ENCODE measurements around the gene FRMPD4. TPM values are rescaled to one million over a fixed set of nuclear protein-coding genes. Genes with fewer than 3 reads are reported as not detected.

Gene FRMPD4
- total RNA-seq, 4 donors from 2014 or later, result under 0.01 to 0.39 (median 0.30) TPM; not detected in 1

GRCh38 chrX:12245650-12246645, 107.7 kb downstream of the FRMPD4 start:
- WGBS, 2 donors, result 67 to 78% methylated on average over 4 to 5 of the region's 5 CpGs

GRCh38 chrX:12249997-12250396, 111.7 kb downstream of the FRMPD4 start:
- no peak overlapping the region for H3K27ac ChIP-seq
- H3K36me3 ChIP-seq, result no peaks in the 10 kb centered on the region
- 89 to 96% methylated on average over 1 of the region's 1 CpG for WGBS, 2 donors
- TF ChIP-seq CTCF (IDR thresholded peaks at IDR 0.05) (no peak), EP300 (IDR thresholded peaks at IDR 0.05) (no peak)
- H3K4me3 ChIP-seq, result no peak overlapping the region
- no peak for DNase-seq (ENCODE audit: low spot score in 2 of 2)
- no peaks in the 10 kb centered on the region for H3K27me3 ChIP-seq
- no peaks in the 10 kb centered on the region for H3K9me3 ChIP-seq
- no peaks in the 10 kb centered on the region for H3K4me1 ChIP-seq

More at GRCh38 chrX:12245650-12246645, 107.7 kb downstream of the FRMPD4 start:
- Histone ChIP-seq H3K27ac (no peak overlapping the region), H3K9me3 (no peaks in the 10 kb centered on the region), H3K36me3 (no peaks in the 10 kb centered on the region), H3K27me3 (no peaks in the 10 kb centered on the region), H3K4me3 (no peak overlapping the region), H3K4me1 (no peaks in the 10 kb centered on the region)
- DNase-seq (ENCODE audit: low spot score in 2 of 2), result no peak
- TF ChIP-seq POLR2A (IDR thresholded peaks at IDR 0.05), result no peak
- TF ChIP-seq CTCF (IDR thresholded peaks at IDR 0.05), result no peak
- TF ChIP-seq EP300 (IDR thresholded peaks at IDR 0.05), result no peak

GRCh38 chrX:12263211-12263610, 124.9 kb downstream of the FRMPD4 start:
- Histone ChIP-seq H3K4me3 (no peak overlapping the region), H3K27ac (no peak overlapping the region), H3K27me3 (no peaks in the 10 kb centered on the region), H3K9me3 (no peaks in the 10 kb centered on the region), H3K36me3 (no peaks in the 10 kb centered on the region), H3K4me1 (no peaks in the 10 kb centered on the region)
- DNase-seq (ENCODE audit: low spot score in 2 of 2), result no peak
- 83 to 96% methylated on average over 1 of the region's 1 CpG for WGBS, 2 donors
- TF ChIP-seq POLR2A (IDR thresholded peaks at IDR 0.05) (no peak), EP300 (IDR thresholded peaks at IDR 0.05) (no peak), CTCF (IDR thresholded peaks at IDR 0.05) (no peak)

- TF ChIP-seq POLR2A (IDR thresholded peaks at IDR 0.05) (no peak), CTCF (IDR thresholded peaks at IDR 0.05) (no peak)
- no peak for DNase-seq (ENCODE audit: low spot score in 2 of 2)
Measured at GRCh38 chrX:12269484-12269883, 131.2 kb downstream of the FRMPD4 start.

GRCh38 chrX:12278151-12278550, 139.9 kb downstream of the FRMPD4 start:
- TF ChIP-seq EP300 (IDR thresholded peaks at IDR 0.05), result no peak
- TF ChIP-seq CTCF (IDR thresholded peaks at IDR 0.05), result no peak
- TF ChIP-seq POLR2A (IDR thresholded peaks at IDR 0.05), result no peak
- DNase-seq (ENCODE audit: low spot score in 2 of 2), result no peak
- Histone ChIP-seq H3K27me3 (no peaks in the 10 kb centered on the region), H3K4me1 (no peaks in the 10 kb centered on the region), H3K4me3 (no peak overlapping the region), H3K9me3 (no peaks in the 10 kb centered on the region), H3K36me3 (no peaks in the 10 kb centered on the region), H3K27ac (no peak overlapping the region)
- WGBS, 2 donors, result 83 to 91% methylated on average over 1 of the region's 1 CpG

More at GRCh38 chrX:12269484-12269883, 131.2 kb downstream of the FRMPD4 start:
- Histone ChIP-seq H3K27ac (no peak overlapping the region), H3K27me3 (no peaks in the 10 kb centered on the region), H3K9me3 (no peaks in the 10 kb centered on the region), H3K4me3 (no peak overlapping the region), H3K4me1 (no peaks in the 10 kb centered on the region), H3K36me3 (no peaks in the 10 kb centered on the region)
- WGBS, 2 donors, result 60 to 66% methylated on average over 2 of the region's 2 CpGs

Measured in tibial nerve (tissue), 4 donors.